ENCODE data around the gene FAM114A1. TPM values are rescaled to one million over a fixed set of nuclear protein-coding genes. Genes with fewer than 3 reads are reported as not detected.
A peak's percentile ranks its signal among the peaks of the same experiment; 100 is the strongest.

The FAM114A1 gene
- total RNA-seq, 3 donors from 2014 or later (not counting 1 experiment from before 2014, with no cell fraction given): 0.31 to 0.70 TPM; not detected in 1

DNA sequence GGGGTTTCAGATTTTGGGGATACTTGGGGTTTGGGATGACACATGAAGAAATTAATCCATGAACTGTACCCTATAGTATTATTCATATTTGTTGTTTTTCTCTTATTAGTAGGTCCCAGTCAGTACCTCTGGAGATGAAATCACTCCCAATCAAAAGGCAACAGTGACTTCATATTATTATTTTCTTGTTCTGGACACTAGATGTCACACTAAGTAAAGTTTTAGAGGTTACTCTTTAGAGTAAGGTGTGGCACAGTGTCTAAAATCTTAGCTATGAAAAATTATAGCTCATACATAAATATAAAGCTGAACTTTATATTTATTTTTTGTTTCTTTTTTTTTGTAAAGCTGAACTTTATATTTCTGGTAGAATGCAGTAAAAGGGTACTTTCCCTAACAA, 35.1 kb downstream of the FAM114A1 start:
- TF ChIP-seq, protein P1, sequence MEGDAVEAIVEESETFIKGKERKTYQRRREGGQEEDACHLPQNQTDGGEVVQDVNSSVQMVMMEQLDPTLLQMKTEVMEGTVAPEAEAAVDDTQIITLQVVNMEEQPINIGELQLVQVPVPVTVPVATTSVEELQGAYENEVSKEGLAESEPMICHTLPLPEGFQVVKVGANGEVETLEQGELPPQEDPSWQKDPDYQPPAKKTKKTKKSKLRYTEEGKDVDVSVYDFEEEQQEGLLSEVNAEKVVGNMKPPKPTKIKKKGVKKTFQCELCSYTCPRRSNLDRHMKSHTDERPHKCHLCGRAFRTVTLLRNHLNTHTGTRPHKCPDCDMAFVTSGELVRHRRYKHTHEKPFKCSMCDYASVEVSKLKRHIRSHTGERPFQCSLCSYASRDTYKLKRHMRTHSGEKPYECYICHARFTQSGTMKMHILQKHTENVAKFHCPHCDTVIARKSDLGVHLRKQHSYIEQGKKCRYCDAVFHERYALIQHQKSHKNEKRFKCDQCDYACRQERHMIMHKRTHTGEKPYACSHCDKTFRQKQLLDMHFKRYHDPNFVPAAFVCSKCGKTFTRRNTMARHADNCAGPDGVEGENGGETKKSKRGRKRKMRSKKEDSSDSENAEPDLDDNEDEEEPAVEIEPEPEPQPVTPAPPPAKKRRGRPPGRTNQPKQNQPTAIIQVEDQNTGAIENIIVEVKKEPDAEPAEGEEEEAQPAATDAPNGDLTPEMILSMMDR (IDR thresholded peaks at IDR 0.05): peak; percentile 65
- DNase-seq (peak in 1 of 2 donors; percentile 69), ATAC-seq (peak; percentile 70 to 77 (median 72))
- Histone ChIP-seq H3K36me3 (ENCODE audit: control insufficient read depth, insufficient read depth, low read length) (no peaks in the 10 kb centered on the region), H3K4me1 (ENCODE audit: control insufficient read depth, insufficient read depth, low read length) (no peaks in the 10 kb centered on the region), H3K27ac (ENCODE audit: low read length) (no peak overlapping the region), H3K9me3 (ENCODE audit: control insufficient read depth, insufficient read depth, low read length) (no peaks in the 10 kb centered on the region), H3K27me3 (ENCODE audit: control insufficient read depth, insufficient read depth, low read length) (no peaks in the 10 kb centered on the region), H3K4me3 (ENCODE audit: low read length) (no peak overlapping the region)
- Mint-ChIP-seq H3K27ac (no peak overlapping the region), H3K4me3 (no peak overlapping the region), H3K9me3 (no peaks in the 10 kb centered on the region), H3K4me1 (no peaks in the 10 kb centered on the region), H3K36me3 (no peaks in the 10 kb centered on the region), H3K27me3 (ENCODE audit: low read depth in 2 of 2) (peaks cover 5 to 7% of the 10 kb centered on the region in 2 donors)
- intact Hi-C loops (cut with micrococcal nuclease): loop anchor here (1.0 kb wide), 2 partner anchors 233 to 280 kb away; partner anchors contain the start of gene WDR19

DNA sequence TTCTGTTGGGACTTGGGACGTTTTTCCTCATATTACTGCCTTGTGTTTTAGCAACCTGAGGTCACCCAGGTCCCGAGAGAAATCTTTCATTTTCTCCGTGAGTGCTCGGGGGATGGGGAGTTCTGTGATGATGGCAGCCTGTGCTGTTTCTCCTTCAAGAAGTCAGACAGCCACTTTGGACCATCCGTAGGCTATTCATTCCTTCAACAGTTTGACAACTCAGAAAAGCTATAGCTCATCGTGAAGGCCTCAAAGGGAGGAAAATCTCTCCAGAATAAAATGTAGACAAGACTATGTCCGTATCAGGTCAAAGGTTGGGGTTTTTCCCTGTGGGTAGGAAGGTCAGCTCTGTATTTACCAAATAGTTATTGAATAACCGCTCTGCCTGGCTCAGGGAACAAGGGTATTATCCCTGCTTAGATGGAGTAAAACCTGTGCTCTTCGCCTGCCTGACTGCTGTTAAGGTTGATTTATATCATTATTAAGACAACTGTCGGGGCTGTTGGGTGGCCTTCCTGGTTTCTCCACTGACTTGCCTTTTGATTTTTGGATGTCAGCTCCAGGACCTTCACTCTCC, 36.6 kb downstream of the FAM114A1 start:
- Histone ChIP-seq H3K36me3 (ENCODE audit: control insufficient read depth, insufficient read depth, low read length) (no peaks in the 10 kb centered on the region), H3K27me3 (ENCODE audit: control insufficient read depth, insufficient read depth, low read length) (no peaks in the 10 kb centered on the region), H3K4me3 (ENCODE audit: low read length) (no peak overlapping the region), H3K9me3 (ENCODE audit: control insufficient read depth, insufficient read depth, low read length) (no peaks in the 10 kb centered on the region), H3K27ac (ENCODE audit: low read length) (no peak overlapping the region), H3K4me1 (ENCODE audit: control insufficient read depth, insufficient read depth, low read length) (no peaks in the 10 kb centered on the region)
- ATAC-seq (no peak), DNase-seq (no peak)
- no peak overlapping the region for H3K27ac Mint-ChIP-seq
- H3K4me1 Mint-ChIP-seq: no peaks in the 10 kb centered on the region
- 92% methylated on average over 10 of the region's 10 CpGs for WGBS (ENCODE audit: insufficient coverage)
- TF ChIP-seq, protein P1 (IDR thresholded peaks at IDR 0.05): no peak
- H3K27me3 Mint-ChIP-seq (ENCODE audit: low read depth in 2 of 2): peaks cover 0 to 5% of the 10 kb centered on the region in 2 donors
- no peak overlapping the region for H3K4me3 Mint-ChIP-seq
- intact Hi-C loops (cut with micrococcal nuclease): no loop called here
- H3K9me3 Mint-ChIP-seq: no peaks in the 10 kb centered on the region
- H3K36me3 Mint-ChIP-seq: no peaks in the 10 kb centered on the region

DNA sequence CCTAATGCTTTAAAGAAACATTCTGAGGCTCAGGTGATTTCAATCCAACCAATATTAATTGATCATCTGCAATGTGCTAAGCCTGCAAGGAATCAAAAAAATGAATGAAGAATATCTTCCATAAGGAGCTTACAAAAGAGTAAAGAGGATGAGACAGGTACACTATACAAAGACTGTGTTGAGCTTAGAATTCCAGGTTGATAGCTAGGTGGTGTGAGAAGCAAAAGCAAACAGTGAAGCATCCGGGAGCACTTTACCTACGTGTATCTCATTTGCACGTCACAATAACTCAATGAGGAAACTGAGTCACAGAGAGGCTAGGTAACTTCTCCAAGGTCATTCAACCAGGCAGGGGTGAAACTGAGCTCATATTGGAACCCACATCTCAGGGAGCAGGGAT, 37.1 kb downstream of the FAM114A1 start:
- H3K4me1 ChIP-seq (ENCODE audit: control insufficient read depth, insufficient read depth, low read length): no peaks in the 10 kb centered on the region
- H3K36me3 ChIP-seq (ENCODE audit: control insufficient read depth, insufficient read depth, low read length): no peaks in the 10 kb centered on the region
- TF ChIP-seq, protein P1 (IDR thresholded peaks at IDR 0.05): no peak
- no peak overlapping the region for H3K4me3 Mint-ChIP-seq
- no peaks in the 10 kb centered on the region for H3K4me1 Mint-ChIP-seq
- H3K27me3 Mint-ChIP-seq (ENCODE audit: low read depth in 2 of 2): peaks cover 0 to 5% of the 10 kb centered on the region in 2 donors
- no peaks in the 10 kb centered on the region for H3K9me3 ChIP-seq (ENCODE audit: control insufficient read depth, insufficient read depth, low read length)
- ATAC-seq (no peak), DNase-seq (no peak)
- no peaks in the 10 kb centered on the region for H3K27me3 ChIP-seq (ENCODE audit: control insufficient read depth, insufficient read depth, low read length)
- no peak overlapping the region for H3K27ac ChIP-seq (ENCODE audit: low read length)
- H3K4me3 ChIP-seq (ENCODE audit: low read length): no peak overlapping the region
- no peaks in the 10 kb centered on the region for H3K9me3 Mint-ChIP-seq
- H3K36me3 Mint-ChIP-seq: no peaks in the 10 kb centered on the region
- intact Hi-C loops (cut with micrococcal nuclease): no loop called here
- no peak overlapping the region for H3K27ac Mint-ChIP-seq
- 94% methylated on average over 3 of the region's 3 CpGs for WGBS (ENCODE audit: insufficient coverage)

Data from natural killer cell (primary cell).